DMS 273 (cell line): ENCODE results near the gene FAM237A.
A peak's percentile ranks its signal among the peaks of the same experiment; 100 is the strongest.

ENCODE experiments used
- DNase-seq: peaks from one replicate; lab custom pipeline; 2025; ENCODE audit not compliant: unreplicated experiment; lab: John Stamatoyannopoulos, UW

The FAM237A gene

GRCh38 chr2:206642075-206643025, at the start of gene FAM237A:
Gene FAM237A, plus strand, starts transcription at chr2:206642487. Its CDS starts 1,750 bp downstream, at chr2:206644237.
- peak; percentile 72 for DNase-seq

- DNase-seq: no peak
These were observed 44.5 kb upstream of the FAM237A start for GRCh38 chr2:206597717-206598218.

GRCh38 chr2:206603243-206603642, 39.0 kb upstream of the FAM237A start:
- no peak for DNase-seq

- DNase-seq: no peak
These were observed 31.8 kb upstream of the FAM237A start for GRCh38 chr2:206610451-206610850.

- DNase-seq: no peak
These were observed 31.1 kb upstream of the FAM237A start for GRCh38 chr2:206611191-206611590.

GRCh38 chr2:206611736-206612135, 30.6 kb upstream of the FAM237A start:
- no peak for DNase-seq

GRCh38 chr2:206614811-206615210, 27.5 kb upstream of the FAM237A start:
- DNase-seq: no peak

- no peak for DNase-seq
These were observed 26.7 kb upstream of the FAM237A start for GRCh38 chr2:206615417-206616089.

- no peak for DNase-seq
These were observed 26.1 kb upstream of the FAM237A start for GRCh38 chr2:206616151-206616550.

GRCh38 chr2:206619011-206619410, 23.3 kb upstream of the FAM237A start:
- DNase-seq: no peak

GRCh38 chr2:206626108-206626507, 16.2 kb upstream of the FAM237A start:
- no peak for DNase-seq

- DNase-seq: peak; percentile 33
These were observed 14.7 kb upstream of the FAM237A start for GRCh38 chr2:206627632-206628031.

GRCh38 chr2:206631340-206631739, 10.9 kb upstream of the FAM237A start:
- DNase-seq: no peak

GRCh38 chr2:206635015-206635414, 7.3 kb upstream of the FAM237A start:
- DNase-seq: no peak

- no peak for DNase-seq
These were observed 2.7 kb upstream of the FAM237A start for GRCh38 chr2:206639636-206640035.

- DNase-seq: no peak
These were observed 1.1 kb upstream of the FAM237A start for GRCh38 chr2:206641226-206641625.

GRCh38 chr2:206647985-206648384, 5.7 kb downstream of the FAM237A start:
- DNase-seq: no peak

- DNase-seq: no peak
These were observed 14.8 kb downstream of the FAM237A start for GRCh38 chr2:206657087-206657486.

- no peak for DNase-seq
These were observed 23.0 kb downstream of the FAM237A start for GRCh38 chr2:206665251-206665650.

- DNase-seq: peak; percentile 5
These were observed 28.4 kb downstream of the FAM237A start for GRCh38 chr2:206670531-206671319.

- DNase-seq: no peak
These were observed 41.3 kb downstream of the FAM237A start for GRCh38 chr2:206683546-206683945.
